ENCODE results near the gene BPIFA1. TPM values are rescaled to one million over a fixed set of nuclear protein-coding genes. Genes with fewer than 3 reads are reported as not detected.

BPIFA1 gene
- total RNA-seq, 1 experiment from 2014 or later: not detected

DNA sequence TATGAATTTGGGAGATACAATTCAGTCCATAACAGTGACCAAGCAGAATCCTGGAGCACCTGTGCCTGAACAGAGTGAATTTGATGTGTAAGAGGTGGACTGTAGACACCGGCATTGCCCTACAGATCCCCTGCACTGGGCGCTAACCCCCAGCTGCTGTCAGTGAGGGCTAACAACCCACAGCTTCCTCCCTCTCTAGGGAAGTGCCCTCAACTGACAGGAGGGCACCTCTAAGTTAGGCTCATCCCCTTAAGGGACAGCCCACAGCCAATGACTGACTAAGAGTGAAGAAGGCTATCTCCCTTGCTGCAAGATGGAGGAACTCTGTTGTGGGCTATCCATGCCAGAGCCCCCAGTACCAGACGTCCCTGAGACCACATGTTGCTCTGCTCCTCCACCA is 31.9 kb downstream of the BPIFA1 start:
- Histone ChIP-seq H2AFZ (ENCODE audit: low read length) (no peak overlapping the region), H3K4me1 (ENCODE audit: insufficient read depth, low read length) (no peaks in the 10 kb centered on the region), H3K4me3 (ENCODE audit: low read length) (no peak overlapping the region), H3K36me3 (ENCODE audit: low read depth, low read length) (no peaks in the 10 kb centered on the region), H3K4me2 (ENCODE audit: low read length) (no peak overlapping the region), H3K9me2 (replicated peaks; ENCODE audit: low read length) (no peaks in the 10 kb centered on the region), H3K79me2 (ENCODE audit: low read length) (no peaks in the 10 kb centered on the region), H3K9me3 (ENCODE audit: low read length) (no peaks in the 10 kb centered on the region), H3K27me3 (ENCODE audit: low read length) (peaks cover 43% of the 10 kb centered on the region), H4K20me1 (ENCODE audit: low read length) (no peaks in the 10 kb centered on the region), H3K27ac (ENCODE audit: low read length) (no peak overlapping the region), H3K9ac (ENCODE audit: low read length) (no peak overlapping the region), H3F3A (ENCODE audit: low read length, unreplicated experiment) (no peaks in the 10 kb centered on the region)
- ATAC-seq (no peak), DNase-seq (no peak)
- ChIA-PET CTCF (no interaction called here), POLR2A (ENCODE audit: unreplicated experiment) (no interaction called here)
- TF ChIP-seq, protein P1, sequence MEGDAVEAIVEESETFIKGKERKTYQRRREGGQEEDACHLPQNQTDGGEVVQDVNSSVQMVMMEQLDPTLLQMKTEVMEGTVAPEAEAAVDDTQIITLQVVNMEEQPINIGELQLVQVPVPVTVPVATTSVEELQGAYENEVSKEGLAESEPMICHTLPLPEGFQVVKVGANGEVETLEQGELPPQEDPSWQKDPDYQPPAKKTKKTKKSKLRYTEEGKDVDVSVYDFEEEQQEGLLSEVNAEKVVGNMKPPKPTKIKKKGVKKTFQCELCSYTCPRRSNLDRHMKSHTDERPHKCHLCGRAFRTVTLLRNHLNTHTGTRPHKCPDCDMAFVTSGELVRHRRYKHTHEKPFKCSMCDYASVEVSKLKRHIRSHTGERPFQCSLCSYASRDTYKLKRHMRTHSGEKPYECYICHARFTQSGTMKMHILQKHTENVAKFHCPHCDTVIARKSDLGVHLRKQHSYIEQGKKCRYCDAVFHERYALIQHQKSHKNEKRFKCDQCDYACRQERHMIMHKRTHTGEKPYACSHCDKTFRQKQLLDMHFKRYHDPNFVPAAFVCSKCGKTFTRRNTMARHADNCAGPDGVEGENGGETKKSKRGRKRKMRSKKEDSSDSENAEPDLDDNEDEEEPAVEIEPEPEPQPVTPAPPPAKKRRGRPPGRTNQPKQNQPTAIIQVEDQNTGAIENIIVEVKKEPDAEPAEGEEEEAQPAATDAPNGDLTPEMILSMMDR (conservative IDR thresholded peaks at IDR 0.05; ENCODE audit: low read depth, low read length): no peak
- no peak for TF ChIP-seq EZH2 (IDR thresholded peaks at IDR 0.05; ENCODE audit: low read length, unreplicated experiment)
- no peak for TF ChIP-seq EZH2phosphoT487 (IDR thresholded peaks at IDR 0.05; ENCODE audit: borderline replicate concordance, low read length)
- intact Hi-C loops (cut with micrococcal nuclease): loop anchor here (10.0 kb wide), 1 partner anchor 177 kb away; the partner anchor contains the start of gene SNTA1
- BruUV-seq (replicated peaks): no TSS peak

DNA sequence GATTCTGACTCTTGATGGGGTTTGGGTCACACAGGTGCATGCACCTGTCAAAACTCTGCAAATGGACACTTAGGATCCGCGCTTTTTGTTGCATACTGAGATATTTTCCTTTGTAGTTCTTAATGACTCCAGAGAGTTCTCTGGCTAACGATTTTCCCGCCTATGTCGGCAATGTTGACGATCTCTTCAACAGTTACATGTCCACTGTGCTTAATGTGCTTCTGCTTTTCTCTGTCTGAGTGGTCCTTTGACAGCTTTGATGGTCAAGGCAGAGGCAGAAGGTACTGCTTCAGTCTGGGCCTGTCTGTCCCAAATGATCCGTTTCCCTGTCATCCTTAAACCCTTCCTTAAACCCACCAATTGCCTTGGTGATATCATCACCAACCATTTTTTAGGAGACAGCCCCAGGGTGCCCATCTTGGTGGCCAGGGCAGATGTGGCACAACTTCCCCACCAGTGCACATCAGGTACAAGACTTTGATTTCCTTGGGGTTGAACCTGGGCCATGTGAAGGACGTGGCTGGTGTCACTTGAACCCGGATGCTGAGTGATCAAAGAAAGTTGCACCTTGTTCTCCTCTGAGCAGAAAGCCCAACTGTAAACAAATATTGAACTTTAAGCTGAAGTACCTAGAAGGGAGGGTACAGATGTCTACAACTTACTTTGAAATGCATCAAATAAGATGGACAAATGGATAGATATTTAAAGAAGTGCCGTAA is 36.5 kb downstream of the BPIFA1 start:
- Histone ChIP-seq H3K36me3 (ENCODE audit: low read depth, low read length) (no peaks in the 10 kb centered on the region), H2AFZ (ENCODE audit: low read length) (no peak overlapping the region), H3F3A (ENCODE audit: low read length, unreplicated experiment) (no peaks in the 10 kb centered on the region), H3K9me2 (replicated peaks; ENCODE audit: low read length) (no peaks in the 10 kb centered on the region), H3K9me3 (ENCODE audit: low read length) (no peaks in the 10 kb centered on the region), H3K27me3 (ENCODE audit: low read length) (peaks cover 46% of the 10 kb centered on the region), H3K79me2 (ENCODE audit: low read length) (no peaks in the 10 kb centered on the region), H3K27ac (ENCODE audit: low read length) (no peak overlapping the region), H3K4me1 (ENCODE audit: insufficient read depth, low read length) (no peaks in the 10 kb centered on the region), H3K9ac (ENCODE audit: low read length) (no peak overlapping the region), H3K4me2 (ENCODE audit: low read length) (no peak overlapping the region), H3K4me3 (ENCODE audit: low read length) (no peak overlapping the region), H4K20me1 (ENCODE audit: low read length) (no peaks in the 10 kb centered on the region)
- CTCF ChIA-PET: no interaction called here
- DNase-seq (no peak), ATAC-seq (no peak)
- intact Hi-C loops (cut with micrococcal nuclease): no loop called here
- TF ChIP-seq, protein P1 (conservative IDR thresholded peaks at IDR 0.05; ENCODE audit: low read depth, low read length): no peak
- TF ChIP-seq EZH2 (IDR thresholded peaks at IDR 0.05; ENCODE audit: low read length, unreplicated experiment): no peak
- TF ChIP-seq EZH2phosphoT487 (IDR thresholded peaks at IDR 0.05; ENCODE audit: borderline replicate concordance, low read length): no peak
- no TSS peak for BruUV-seq (replicated peaks)
- POLR2A ChIA-PET (ENCODE audit: unreplicated experiment): no interaction called here

DNA sequence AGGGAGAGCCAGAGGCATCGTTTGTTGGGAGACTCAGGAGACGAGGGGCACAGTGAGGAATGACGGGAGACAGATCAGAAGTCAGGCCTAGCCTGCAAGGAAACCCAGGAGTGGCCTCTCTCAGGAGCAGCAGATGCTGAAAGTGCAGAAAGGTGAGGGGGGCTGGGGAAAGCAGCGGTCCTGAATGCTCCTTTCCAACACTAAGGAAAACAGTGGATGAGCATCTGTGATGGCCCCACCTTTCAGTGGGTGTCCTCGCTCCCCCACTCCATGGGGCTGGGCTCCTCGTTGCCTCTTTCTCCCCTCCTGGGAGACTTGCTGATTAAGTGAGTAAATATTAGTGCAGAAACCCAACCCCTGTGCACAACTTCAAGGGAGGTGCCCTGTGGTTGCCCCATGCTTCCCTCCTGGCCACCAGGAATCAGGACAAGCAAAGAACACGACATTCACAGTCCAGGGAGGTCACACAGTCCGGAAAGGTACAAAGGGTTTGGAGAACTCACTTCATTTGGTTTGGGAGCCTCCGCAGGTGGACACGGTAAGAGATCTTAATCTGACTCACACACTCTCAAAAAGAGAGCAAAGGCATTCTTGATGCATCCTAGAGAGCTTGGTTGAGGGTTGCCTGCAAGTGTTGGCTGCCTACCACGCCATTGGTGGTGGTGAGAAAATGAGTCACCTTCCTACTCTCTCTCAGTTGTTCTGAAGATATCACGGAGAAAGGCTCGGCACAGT is 37.5 kb downstream of the BPIFA1 start:
- H3K9ac ChIP-seq (ENCODE audit: low read length): no peak overlapping the region
- no peaks in the 10 kb centered on the region for H3K79me2 ChIP-seq (ENCODE audit: low read length)
- ATAC-seq (no peak), DNase-seq (no peak)
- no TSS peak for BruUV-seq (replicated peaks)
- CTCF ChIA-PET: no interaction called here
- no peaks in the 10 kb centered on the region for H3F3A ChIP-seq (ENCODE audit: low read length, unreplicated experiment)
- no peak overlapping the region for H3K4me2 ChIP-seq (ENCODE audit: low read length)
- H3K9me3 ChIP-seq (ENCODE audit: low read length): no peaks in the 10 kb centered on the region
- no peaks in the 10 kb centered on the region for H4K20me1 ChIP-seq (ENCODE audit: low read length)
- no peak overlapping the region for H3K4me3 ChIP-seq (ENCODE audit: low read length)
- no peaks in the 10 kb centered on the region for H3K4me1 ChIP-seq (ENCODE audit: insufficient read depth, low read length)
- no peaks in the 10 kb centered on the region for H3K9me2 ChIP-seq (replicated peaks; ENCODE audit: low read length)
- H3K36me3 ChIP-seq (ENCODE audit: low read depth, low read length): no peaks in the 10 kb centered on the region
- intact Hi-C loops (cut with micrococcal nuclease): no loop called here
- H3K27ac ChIP-seq (ENCODE audit: low read length): no peak overlapping the region
- TF ChIP-seq, protein P1 (conservative IDR thresholded peaks at IDR 0.05; ENCODE audit: low read depth, low read length): no peak
- TF ChIP-seq EZH2 (IDR thresholded peaks at IDR 0.05; ENCODE audit: low read length, unreplicated experiment) (no peak), EZH2phosphoT487 (IDR thresholded peaks at IDR 0.05; ENCODE audit: borderline replicate concordance, low read length) (no peak)
- peaks cover 55% of the 10 kb centered on the region for H3K27me3 ChIP-seq (ENCODE audit: low read length)
- H2AFZ ChIP-seq (ENCODE audit: low read length): no peak overlapping the region
- POLR2A ChIA-PET (ENCODE audit: unreplicated experiment): no interaction called here

Measured in PC-3 (cell line).